ENCODE results near the gene PLA2G1B. TPM values are rescaled to one million over a fixed set of nuclear protein-coding genes. Genes with fewer than 3 reads are reported as not detected.
A peak's percentile ranks its signal among the peaks of the same experiment; 100 is the strongest.

The PLA2G1B gene
- total and polyA plus RNA-seq, 2 of the 13 experiments (the other 11 are each of a cell fraction or from before 2014, with no cell fraction given), result 0.33 to 1.4 TPM

DNA sequence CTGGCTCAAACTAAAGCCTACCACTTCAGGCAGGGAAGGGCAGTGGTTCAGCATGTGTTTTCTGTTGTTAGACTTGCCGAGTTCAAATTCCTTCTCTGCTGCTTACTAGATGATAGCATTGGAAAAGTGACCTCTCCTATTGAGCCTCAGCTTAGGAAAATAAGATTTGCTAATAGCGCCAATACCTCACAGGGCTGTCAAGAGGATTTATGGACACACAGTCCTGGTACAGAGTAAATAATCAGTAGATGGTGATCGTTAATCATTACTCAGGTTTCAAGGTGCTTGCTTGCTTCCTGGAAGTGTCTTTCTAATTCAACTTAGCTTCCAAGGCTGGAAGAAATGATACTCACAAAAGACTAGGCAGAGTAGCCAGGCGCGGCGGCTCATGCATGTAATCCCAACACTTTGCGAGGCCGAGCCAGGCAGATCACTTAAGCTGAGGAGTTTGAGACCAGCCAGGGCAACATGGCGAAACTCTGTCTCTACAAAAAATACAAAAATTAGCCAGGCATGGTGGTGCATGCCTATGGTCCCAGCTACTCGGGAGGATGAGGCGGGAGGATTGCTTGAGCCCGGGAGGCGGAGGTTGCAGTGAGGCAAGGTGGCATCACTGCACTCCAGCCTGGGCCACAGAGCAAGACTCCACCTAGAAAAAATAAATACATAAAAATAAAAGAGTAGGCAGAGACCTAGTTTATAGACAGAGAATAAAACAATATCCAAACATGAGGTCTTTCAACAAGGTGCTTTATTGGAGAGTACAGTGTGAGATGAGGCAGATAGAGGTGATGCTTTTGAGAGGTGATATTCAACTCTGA, 6.0 kb downstream of the PLA2G1B start (continued):
- TF ChIP-seq ZNF619 (CRISPR knock-in tag; IDR thresholded peaks at IDR 0.05) (no peak), TAF1 (CRISPR knock-in tag; IDR thresholded peaks at IDR 0.05) (peak; percentile 21; the same call in 1 of the 2 replicates), NR1H2 (CRISPR knock-in tag; IDR thresholded peaks at IDR 0.05; ENCODE audit: borderline replicate concordance, low read depth) (no peak), GATAD2A (CRISPR knock-in tag; IDR thresholded peaks at IDR 0.05) (peak; percentile 86), ZNF260 (CRISPR knock-in tag; IDR thresholded peaks at IDR 0.05; ENCODE audit: borderline replicate concordance, low read depth) (no peak), SNAI1 (CRISPR knock-in tag; IDR thresholded peaks at IDR 0.05; ENCODE audit: borderline replicate concordance) (no peak), HOXA5 (CRISPR knock-in tag; IDR thresholded peaks at IDR 0.05) (peak; percentile 99), ZNF788 (CRISPR knock-in tag; IDR thresholded peaks at IDR 0.05; ENCODE audit: borderline replicate concordance) (no peak), ZNF180 (CRISPR knock-in tag; IDR thresholded peaks at IDR 0.05; ENCODE audit: borderline replicate concordance, low read depth) (no peak), SOX6 (IDR thresholded peaks at IDR 0.05) (no peak), SOX6 (CRISPR knock-in tag; IDR thresholded peaks at IDR 0.05) (peak; percentile 78), ZNF570 (CRISPR knock-in tag; IDR thresholded peaks at IDR 0.05; ENCODE audit: borderline replicate concordance) (no peak), NFIC (IDR thresholded peaks at IDR 0.05; ENCODE audit: low read length) (no peak), ZNF33A (CRISPR knock-in tag; IDR thresholded peaks at IDR 0.05; ENCODE audit: borderline replicate concordance) (no peak), SAP130 (CRISPR knock-in tag; IDR thresholded peaks at IDR 0.05; ENCODE audit: low read depth) (peak; percentile 83)
- TF ChIP-seq, protein P1, sequence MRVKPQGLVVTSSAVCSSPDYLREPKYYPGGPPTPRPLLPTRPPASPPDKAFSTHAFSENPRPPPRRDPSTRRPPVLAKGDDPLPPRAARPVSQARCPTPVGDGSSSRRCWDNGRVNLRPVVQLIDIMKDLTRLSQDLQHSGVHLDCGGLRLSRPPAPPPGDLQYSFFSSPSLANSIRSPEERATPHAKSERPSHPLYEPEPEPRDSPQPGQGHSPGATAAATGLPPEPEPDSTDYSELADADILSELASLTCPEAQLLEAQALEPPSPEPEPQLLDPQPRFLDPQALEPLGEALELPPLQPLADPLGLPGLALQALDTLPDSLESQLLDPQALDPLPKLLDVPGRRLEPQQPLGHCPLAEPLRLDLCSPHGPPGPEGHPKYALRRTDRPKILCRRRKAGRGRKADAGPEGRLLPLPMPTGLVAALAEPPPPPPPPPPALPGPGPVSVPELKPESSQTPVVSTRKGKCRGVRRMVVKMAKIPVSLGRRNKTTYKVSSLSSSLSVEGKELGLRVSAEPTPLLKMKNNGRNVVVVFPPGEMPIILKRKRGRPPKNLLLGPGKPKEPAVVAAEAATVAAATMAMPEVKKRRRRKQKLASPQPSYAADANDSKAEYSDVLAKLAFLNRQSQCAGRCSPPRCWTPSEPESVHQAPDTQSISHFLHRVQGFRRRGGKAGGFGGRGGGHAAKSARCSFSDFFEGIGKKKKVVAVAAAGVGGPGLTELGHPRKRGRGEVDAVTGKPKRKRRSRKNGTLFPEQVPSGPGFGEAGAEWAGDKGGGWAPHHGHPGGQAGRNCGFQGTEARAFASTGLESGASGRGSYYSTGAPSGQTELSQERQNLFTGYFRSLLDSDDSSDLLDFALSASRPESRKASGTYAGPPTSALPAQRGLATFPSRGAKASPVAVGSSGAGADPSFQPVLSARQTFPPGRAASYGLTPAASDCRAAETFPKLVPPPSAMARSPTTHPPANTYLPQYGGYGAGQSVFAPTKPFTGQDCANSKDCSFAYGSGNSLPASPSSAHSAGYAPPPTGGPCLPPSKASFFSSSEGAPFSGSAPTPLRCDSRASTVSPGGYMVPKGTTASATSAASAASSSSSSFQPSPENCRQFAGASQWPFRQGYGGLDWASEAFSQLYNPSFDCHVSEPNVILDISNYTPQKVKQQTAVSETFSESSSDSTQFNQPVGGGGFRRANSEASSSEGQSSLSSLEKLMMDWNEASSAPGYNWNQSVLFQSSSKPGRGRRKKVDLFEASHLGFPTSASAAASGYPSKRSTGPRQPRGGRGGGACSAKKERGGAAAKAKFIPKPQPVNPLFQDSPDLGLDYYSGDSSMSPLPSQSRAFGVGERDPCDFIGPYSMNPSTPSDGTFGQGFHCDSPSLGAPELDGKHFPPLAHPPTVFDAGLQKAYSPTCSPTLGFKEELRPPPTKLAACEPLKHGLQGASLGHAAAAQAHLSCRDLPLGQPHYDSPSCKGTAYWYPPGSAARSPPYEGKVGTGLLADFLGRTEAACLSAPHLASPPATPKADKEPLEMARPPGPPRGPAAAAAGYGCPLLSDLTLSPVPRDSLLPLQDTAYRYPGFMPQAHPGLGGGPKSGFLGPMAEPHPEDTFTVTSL (CRISPR knock-in tag; IDR thresholded peaks at IDR 0.05; ENCODE audit: borderline replicate concordance), result peak; percentile 63; the same call in 1 of the 2 replicates
- TF ChIP-seq, protein P2, sequence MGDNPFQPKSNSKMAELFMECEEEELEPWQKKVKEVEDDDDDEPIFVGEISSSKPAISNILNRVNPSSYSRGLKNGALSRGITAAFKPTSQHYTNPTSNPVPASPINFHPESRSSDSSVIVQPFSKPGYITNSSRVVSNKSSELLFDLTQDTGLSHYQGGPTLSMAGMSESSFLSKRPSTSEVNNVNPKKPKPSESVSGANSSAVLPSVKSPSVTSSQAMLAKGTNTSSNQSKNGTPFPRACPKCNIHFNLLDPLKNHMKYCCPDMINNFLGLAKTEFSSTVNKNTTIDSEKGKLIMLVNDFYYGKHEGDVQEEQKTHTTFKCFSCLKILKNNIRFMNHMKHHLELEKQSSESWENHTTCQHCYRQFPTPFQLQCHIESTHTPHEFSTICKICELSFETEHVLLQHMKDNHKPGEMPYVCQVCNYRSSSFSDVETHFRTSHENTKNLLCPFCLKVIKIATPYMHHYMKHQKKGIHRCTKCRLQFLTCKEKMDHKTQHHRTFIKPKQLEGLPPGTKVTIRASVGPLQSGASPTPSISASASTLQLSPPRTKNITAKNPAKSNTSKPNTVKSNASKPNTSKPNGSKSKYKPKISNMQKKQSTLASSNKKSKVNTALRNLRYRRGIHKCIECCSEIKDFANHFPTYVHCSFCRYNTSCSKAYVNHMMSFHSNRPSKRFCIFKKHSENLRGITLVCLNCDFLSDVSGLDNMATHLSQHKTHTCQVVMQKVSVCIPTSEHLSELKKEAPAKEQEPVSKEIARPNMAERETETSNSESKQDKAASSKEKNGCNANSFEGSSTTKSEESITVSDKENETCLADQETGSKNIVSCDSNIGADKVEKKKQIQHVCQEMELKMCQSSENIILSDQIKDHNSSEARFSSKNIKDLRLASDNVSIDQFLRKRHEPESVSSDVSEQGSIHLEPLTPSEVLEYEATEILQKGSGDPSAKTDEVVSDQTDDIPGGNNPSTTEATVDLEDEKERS (CRISPR knock-in tag; IDR thresholded peaks at IDR 0.05), result no peak; the same call in 1 of the 2 replicates
- TF ChIP-seq, protein P3, sequence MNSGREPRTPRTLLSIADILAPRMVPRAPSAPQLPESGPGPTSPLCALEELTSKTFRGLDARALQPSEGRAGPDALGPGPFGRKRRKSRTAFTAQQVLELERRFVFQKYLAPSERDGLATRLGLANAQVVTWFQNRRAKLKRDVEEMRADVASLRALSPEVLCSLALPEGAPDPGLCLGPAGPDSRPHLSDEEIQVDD (CRISPR knock-in tag; IDR thresholded peaks at IDR 0.05; ENCODE audit: borderline replicate concordance), result no peak
